OCI-M2 (cell line): ENCODE measurements around the gene SPATA25.

Experiments
- DNase-seq: peaks from one replicate; lab custom pipeline; 2025; ENCODE audit not compliant: unreplicated experiment; lab: John Stamatoyannopoulos, UW

SPATA25 gene

GRCh38 chr20:45841407-45842129 lies 45.9 kb downstream of the SPATA25 start:
- DNase-seq, result no peak

GRCh38 chr20:45840700-45841198 lies 46.7 kb downstream of the SPATA25 start:
- no peak for DNase-seq

DNA sequence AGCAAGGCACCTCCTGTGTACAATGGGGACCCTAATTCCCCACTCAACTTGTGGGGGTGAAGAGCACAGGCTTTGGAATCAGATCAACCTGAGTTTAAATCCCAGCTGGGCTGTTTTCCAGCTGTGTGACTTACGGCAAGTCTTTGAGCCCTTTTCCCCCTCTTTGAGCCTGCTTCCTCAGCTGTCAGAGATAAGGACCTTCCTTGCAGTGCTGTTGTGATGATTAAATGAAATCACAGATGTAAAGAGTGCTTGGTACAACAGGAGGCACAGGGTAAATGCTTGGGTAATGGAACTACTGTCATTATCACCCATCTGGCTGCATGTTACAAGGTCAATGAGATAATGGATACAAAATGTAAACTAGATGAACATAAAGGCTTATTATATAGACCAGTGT lies 50.6 kb downstream of the SPATA25 start:
- no peak for DNase-seq
